Osteocyte (in vitro differentiated cells): ENCODE results near the gene ATRNL1. TPM values are rescaled to one million over a fixed set of nuclear protein-coding genes. Genes with fewer than 3 reads are reported as not detected.

Experiments
- DNase-seq: peaks from one replicate; pipeline ENCODE4 v3.0.0; 2021; ENCODE audit warnings: mixed read lengths; ENCODE audit not compliant: unreplicated experiment; ENCODE audit errors: extremely low spot score
- H3K27ac Mint-ChIP-seq: one replicate; pipeline ENCODE4 v1.8.0; 2021; ENCODE audit warnings: mild to moderate bottlenecking, mixed read lengths; ENCODE audit not compliant: unreplicated experiment
- H3K27me3 Mint-ChIP-seq: one replicate; pipeline ENCODE4 v1.8.0; 2021; ENCODE audit warnings: mixed read lengths; ENCODE audit not compliant: unreplicated experiment
- H3K36me3 Mint-ChIP-seq: one replicate; pipeline ENCODE4 v1.8.0; 2021; ENCODE audit warnings: mixed read lengths; ENCODE audit not compliant: unreplicated experiment
- H3K4me1 Mint-ChIP-seq: one replicate; pipeline ENCODE4 v1.8.0; 2021; ENCODE audit warnings: mixed read lengths; ENCODE audit not compliant: unreplicated experiment
- H3K4me3 Mint-ChIP-seq: one replicate; pipeline ENCODE4 v1.8.0; 2021; ENCODE audit warnings: mild to moderate bottlenecking, moderate library complexity, mixed read lengths; ENCODE audit not compliant: unreplicated experiment
- H3K9me3 Mint-ChIP-seq: one replicate; pipeline ENCODE4 v1.8.0; 2021; ENCODE audit warnings: mixed read lengths; ENCODE audit not compliant: unreplicated experiment
- CTCF ChIP-seq: fragments of 200-600 bp; sonication (generic); IDR thresholded peaks from 2 replicates; pipeline ENCODE4 v1.5.0; 2021; ENCODE audit warnings: antibody characterized with exemption, mild to moderate bottlenecking, moderate library complexity
- total RNA-seq: library from RNA; stranded (reverse); gene quantifications from 2 replicates; pipeline ENCODE4 v1.2.1, GENCODE V29; 2021

Gene ATRNL1
- total RNA-seq, 1 donor from 2014 or later: 20.2 TPM

- Mint-ChIP-seq H3K27ac (no peak overlapping the region), H3K36me3 (no peaks in the 10 kb centered on the region), H3K4me1 (peaks cover 2% of the 10 kb centered on the region), H3K4me3 (no peak overlapping the region), H3K9me3 (no peaks in the 10 kb centered on the region), H3K27me3 (no peaks in the 10 kb centered on the region)
- TF ChIP-seq CTCF: no peak
- no peak for DNase-seq
Observed at GRCh38 chr10:115422624-115423023, 329.5 kb downstream of the ATRNL1 start.

- Mint-ChIP-seq H3K27ac (no peak overlapping the region), H3K9me3 (no peaks in the 10 kb centered on the region), H3K27me3 (no peaks in the 10 kb centered on the region), H3K4me3 (no peak overlapping the region), H3K36me3 (no peaks in the 10 kb centered on the region), H3K4me1 (peaks cover 2% of the 10 kb centered on the region)
- no peak for DNase-seq
- no peak for TF ChIP-seq CTCF
Observed at GRCh38 chr10:115427611-115428010, 334.4 kb downstream of the ATRNL1 start.

- peak; percentile 77 for TF ChIP-seq CTCF
- H3K36me3 Mint-ChIP-seq: peaks cover 3% of the 10 kb centered on the region
- H3K27ac Mint-ChIP-seq: no peak overlapping the region
- no peak overlapping the region for H3K4me3 Mint-ChIP-seq
- no peak for DNase-seq
- no peaks in the 10 kb centered on the region for H3K4me1 Mint-ChIP-seq
- no peaks in the 10 kb centered on the region for H3K27me3 Mint-ChIP-seq
- H3K9me3 Mint-ChIP-seq: peaks cover 4% of the 10 kb centered on the region
Observed at GRCh38 chr10:115432188-115432819, 339.1 kb downstream of the ATRNL1 start.

- no peak overlapping the region for H3K27ac Mint-ChIP-seq
- no peak for TF ChIP-seq CTCF
- no peaks in the 10 kb centered on the region for H3K27me3 Mint-ChIP-seq
- peaks cover 4% of the 10 kb centered on the region for H3K9me3 Mint-ChIP-seq
- peaks cover 3% of the 10 kb centered on the region for H3K36me3 Mint-ChIP-seq
- no peak overlapping the region for H3K4me3 Mint-ChIP-seq
- no peaks in the 10 kb centered on the region for H3K4me1 Mint-ChIP-seq
- no peak for DNase-seq
Observed at GRCh38 chr10:115436999-115437398, 343.8 kb downstream of the ATRNL1 start.

DNA sequence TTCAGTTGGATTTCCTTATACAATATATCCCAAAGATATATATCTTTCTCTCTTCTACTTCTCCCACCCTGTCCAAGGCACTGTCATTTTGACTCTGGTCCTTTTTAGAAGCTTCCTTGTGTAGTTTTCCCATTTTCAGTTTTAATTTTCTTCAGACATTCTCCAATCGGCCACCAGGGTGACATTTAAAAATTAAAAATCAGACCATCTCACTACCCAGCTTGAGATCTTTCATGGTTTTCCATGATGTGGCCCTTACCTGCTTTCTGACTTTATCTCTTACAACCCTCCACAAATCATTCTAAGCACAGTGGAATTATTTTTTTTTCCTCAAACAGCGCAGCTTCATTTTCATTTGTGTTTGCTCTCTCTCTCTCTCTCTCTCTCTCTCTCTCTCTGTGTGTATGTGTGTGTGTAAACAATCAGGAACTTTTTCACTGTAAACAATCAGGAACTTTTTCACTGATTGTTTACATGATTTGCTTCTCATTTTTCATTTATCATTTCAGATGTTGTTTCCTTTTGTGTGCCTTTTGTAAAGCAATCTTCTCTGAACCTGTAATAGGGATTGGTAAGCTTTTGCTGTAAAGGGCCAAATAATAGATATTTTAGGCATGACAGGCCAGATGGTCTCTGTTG lies 348.9 kb downstream of the ATRNL1 start:
- no peak for DNase-seq
- H3K9me3 Mint-ChIP-seq: no peaks in the 10 kb centered on the region
- no peak overlapping the region for H3K27ac Mint-ChIP-seq
- H3K4me1 Mint-ChIP-seq: no peaks in the 10 kb centered on the region
- peak; percentile 16 for TF ChIP-seq CTCF
- no peaks in the 10 kb centered on the region for H3K27me3 Mint-ChIP-seq
- no peak overlapping the region for H3K4me3 Mint-ChIP-seq
- H3K36me3 Mint-ChIP-seq: no peaks in the 10 kb centered on the region
